MCF 10A (cell line): ENCODE results near the gene PORCN. TPM values are rescaled to one million over a fixed set of nuclear protein-coding genes. Genes with fewer than 3 reads are reported as not detected.
A peak's percentile ranks its signal among the peaks of the same experiment; 100 is the strongest.

ENCODE experiments used
- BruUV-seq: library from RNA; stranded (reverse); fragments of 400-500 nt; replicated peaks from 2 replicates; lab custom pipeline; 2021; lab: Mats Ljungman, UMichigan
- CTCF ChIA-PET: fragments of 300-600 bp; sonication (Branson Sonifier 250); formaldehyde crosslinking; extraction: SDS; loops from one replicate; lab custom pipeline; 2021; ENCODE audit warnings: antibody characterized with exemption, inconsistent platforms; lab: Yijun Ruan, JAX
- POLR2A ChIA-PET: fragments of 300-600, 350-650 bp; sonication (Branson Sonifier 250); formaldehyde crosslinking; extraction: SDS; loops from one replicate; lab custom pipeline; 2020; ENCODE audit warnings: antibody characterized with exemption, inconsistent platforms; lab: Yijun Ruan, JAX
- DNase-seq: peaks from one replicate; pipeline ENCODE4 v3.0.0-alpha.2; 2018; ENCODE audit not compliant: unreplicated experiment
- H3K27ac Mint-ChIP-seq: one replicate; pipeline ENCODE4 v1.8.0; 2022; ENCODE audit warnings: mild to moderate bottlenecking, low read depth, mixed read lengths; ENCODE audit not compliant: unreplicated experiment
- H3K27me3 Mint-ChIP-seq: one replicate; pipeline ENCODE4 v1.8.0; 2022; ENCODE audit warnings: mixed read lengths; ENCODE audit not compliant: insufficient read depth, unreplicated experiment
- H3K36me3 Mint-ChIP-seq: one replicate; pipeline ENCODE4 v1.8.0; 2022; ENCODE audit warnings: mild to moderate bottlenecking, moderate library complexity, mixed read lengths; ENCODE audit not compliant: insufficient read depth, unreplicated experiment
- H3K4me1 Mint-ChIP-seq: one replicate; pipeline ENCODE4 v1.8.0; 2022; ENCODE audit warnings: mixed read lengths; ENCODE audit not compliant: insufficient read depth, unreplicated experiment
- H3K4me3 Mint-ChIP-seq: one replicate; pipeline ENCODE4 v1.8.0; 2022; ENCODE audit warnings: mild to moderate bottlenecking, moderate library complexity, mixed read lengths; ENCODE audit not compliant: unreplicated experiment
- H3K9me3 Mint-ChIP-seq: one replicate; pipeline ENCODE4 v1.8.0; 2022; ENCODE audit warnings: mixed read lengths; ENCODE audit not compliant: unreplicated experiment
- intact Hi-C: fragments of 100-400 bp; cut with micrococcal nuclease; formaldehyde crosslinking; loops from 2 replicates; pipeline ENCODE4 v1.14.1; 2022
- total RNA-seq: library from RNA; stranded (reverse); gene quantifications from 2 replicates; pipeline ENCODE4 v1.2.3, GENCODE V29; 2022
- TF ChIP-seq, protein P1 (sequence below): fragments of 200-600 bp; IDR thresholded peaks from one replicate; pipeline ENCODE4 v1.8.0; 2022; ENCODE audit warnings: antibody characterized with exemption, mild to moderate bottlenecking; ENCODE audit not compliant: unreplicated experiment

Gene PORCN
- total RNA-seq, 1 experiment from 2014 or later, result 29.2 TPM

DNA sequence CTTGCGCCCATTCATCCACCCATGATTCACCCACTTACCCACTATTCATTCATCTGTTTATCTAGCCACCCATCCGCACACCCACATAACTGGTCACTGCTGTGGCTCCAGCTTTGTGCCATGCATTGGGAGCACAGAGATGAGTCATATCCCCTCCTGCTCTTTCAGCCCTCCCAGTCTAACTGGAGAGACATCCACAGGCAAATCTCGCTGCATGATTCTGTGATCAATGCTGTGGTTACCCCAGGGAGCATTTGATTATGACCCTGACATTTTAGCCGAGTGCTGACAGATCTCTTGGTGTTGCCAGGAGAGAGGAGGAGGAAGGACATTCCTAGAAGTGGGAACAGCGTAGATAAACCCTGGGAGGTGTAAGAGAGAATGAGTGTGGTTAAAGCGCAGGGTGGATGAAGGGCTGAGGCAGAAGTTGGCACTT is 10.4 kb upstream of the PORCN start:
- H3K4me3 Mint-ChIP-seq, result no peak overlapping the region
- CTCF ChIA-PET, result interaction anchor here (1.1 to 1.3 kb wide), 2 partner anchors 24 to 42 kb away, joined by 3 to 5 read pairs; no protein-coding TSS in a partner anchor
- TF ChIP-seq, protein P1, sequence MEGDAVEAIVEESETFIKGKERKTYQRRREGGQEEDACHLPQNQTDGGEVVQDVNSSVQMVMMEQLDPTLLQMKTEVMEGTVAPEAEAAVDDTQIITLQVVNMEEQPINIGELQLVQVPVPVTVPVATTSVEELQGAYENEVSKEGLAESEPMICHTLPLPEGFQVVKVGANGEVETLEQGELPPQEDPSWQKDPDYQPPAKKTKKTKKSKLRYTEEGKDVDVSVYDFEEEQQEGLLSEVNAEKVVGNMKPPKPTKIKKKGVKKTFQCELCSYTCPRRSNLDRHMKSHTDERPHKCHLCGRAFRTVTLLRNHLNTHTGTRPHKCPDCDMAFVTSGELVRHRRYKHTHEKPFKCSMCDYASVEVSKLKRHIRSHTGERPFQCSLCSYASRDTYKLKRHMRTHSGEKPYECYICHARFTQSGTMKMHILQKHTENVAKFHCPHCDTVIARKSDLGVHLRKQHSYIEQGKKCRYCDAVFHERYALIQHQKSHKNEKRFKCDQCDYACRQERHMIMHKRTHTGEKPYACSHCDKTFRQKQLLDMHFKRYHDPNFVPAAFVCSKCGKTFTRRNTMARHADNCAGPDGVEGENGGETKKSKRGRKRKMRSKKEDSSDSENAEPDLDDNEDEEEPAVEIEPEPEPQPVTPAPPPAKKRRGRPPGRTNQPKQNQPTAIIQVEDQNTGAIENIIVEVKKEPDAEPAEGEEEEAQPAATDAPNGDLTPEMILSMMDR, result no peak
- no TSS peak for BruUV-seq
- POLR2A ChIA-PET, result interaction anchor here (1.1 kb wide), 1 partner anchor 41 kb away, joined by 3 read pairs; the partner anchor contains the start of gene TBC1D25
- peak; percentile 59 for DNase-seq
- H3K27me3 Mint-ChIP-seq, result no peaks in the 10 kb centered on the region
- H3K4me1 Mint-ChIP-seq, result peaks cover 7% of the 10 kb centered on the region
- H3K9me3 Mint-ChIP-seq, result no peaks in the 10 kb centered on the region
- H3K27ac Mint-ChIP-seq, result peak overlapping the region; percentile 29
- no peaks in the 10 kb centered on the region for H3K36me3 Mint-ChIP-seq
- intact Hi-C loops, result no loop called here

DNA sequence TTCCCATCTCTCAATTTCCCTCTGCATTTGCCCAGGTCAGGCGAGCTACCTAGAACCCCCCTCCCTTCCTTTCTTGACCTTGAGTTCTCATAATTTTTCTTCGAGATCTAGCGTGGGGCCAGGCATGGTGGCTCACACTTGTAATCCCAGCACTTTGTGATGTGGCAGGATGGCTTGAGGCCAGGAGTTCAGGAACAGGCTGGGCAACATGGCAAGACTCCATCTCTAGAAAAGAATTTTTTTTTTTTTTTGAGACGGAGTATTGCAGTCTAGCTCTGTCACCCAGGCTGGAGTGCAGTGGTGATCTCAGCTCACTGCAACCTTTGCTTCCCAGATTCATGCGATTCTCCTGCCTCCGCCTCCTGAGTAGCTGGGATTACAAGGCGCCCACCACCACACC is 4.5 kb upstream of the PORCN start:
- no TSS peak for BruUV-seq
- H3K9me3 Mint-ChIP-seq, result no peaks in the 10 kb centered on the region
- TF ChIP-seq, protein P1, result no peak
- no peak for DNase-seq
- no peak overlapping the region for H3K4me3 Mint-ChIP-seq
- H3K36me3 Mint-ChIP-seq, result no peaks in the 10 kb centered on the region
- no peaks in the 10 kb centered on the region for H3K27me3 Mint-ChIP-seq
- no peaks in the 10 kb centered on the region for H3K4me1 Mint-ChIP-seq
- ChIA-PET POLR2A (interaction anchor here (0.6 to 2.9 kb wide), 3 partner anchors 9 to 689 kb away, joined by 3 to 8 read pairs (median 5); no protein-coding TSS in a partner anchor), CTCF (interaction anchor here (0.6 to 1.0 kb wide), 2 partner anchors 30 to 31 kb away, joined by 3 read pairs; no protein-coding TSS in a partner anchor)
- intact Hi-C loops, result no loop called here
- H3K27ac Mint-ChIP-seq, result no peak overlapping the region

DNA sequence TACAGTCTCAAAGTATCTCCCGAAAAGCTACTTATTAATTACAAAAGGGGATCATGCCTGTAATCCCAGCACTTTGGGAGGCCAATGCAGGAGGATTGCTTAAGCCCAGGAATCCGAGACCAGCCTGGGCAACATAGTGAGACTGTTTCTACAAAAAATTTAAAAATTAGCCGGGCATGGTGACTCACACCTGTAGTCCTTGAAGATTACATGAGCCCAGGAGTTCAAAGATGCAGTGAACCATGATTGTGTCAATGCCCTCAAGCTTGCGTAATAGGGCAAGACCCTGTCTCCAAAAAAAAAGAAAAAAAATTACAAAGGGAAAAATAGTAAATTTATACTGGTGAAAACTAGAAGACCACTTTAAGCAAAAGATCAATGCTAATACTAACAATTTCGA is 3.3 kb upstream of the PORCN start:
- H3K36me3 Mint-ChIP-seq, result no peaks in the 10 kb centered on the region
- no peak overlapping the region for H3K27ac Mint-ChIP-seq
- BruUV-seq, result no TSS peak
- H3K4me3 Mint-ChIP-seq, result no peak overlapping the region
- ChIA-PET CTCF (interaction anchor here (0.5 to 1.2 kb wide), 2 partner anchors 9 to 864 kb away, joined by 3 read pairs; no protein-coding TSS in a partner anchor), POLR2A (interaction anchor here (1.2 to 2.9 kb wide), 2 partner anchors 15 to 19 kb away, joined by 4 to 8 read pairs; no protein-coding TSS in a partner anchor)
- H3K4me1 Mint-ChIP-seq, result no peaks in the 10 kb centered on the region
- intact Hi-C loops, result no loop called here
- H3K27me3 Mint-ChIP-seq, result no peaks in the 10 kb centered on the region
- DNase-seq, result no peak
- TF ChIP-seq, protein P1, result no peak
- no peaks in the 10 kb centered on the region for H3K9me3 Mint-ChIP-seq

DNA sequence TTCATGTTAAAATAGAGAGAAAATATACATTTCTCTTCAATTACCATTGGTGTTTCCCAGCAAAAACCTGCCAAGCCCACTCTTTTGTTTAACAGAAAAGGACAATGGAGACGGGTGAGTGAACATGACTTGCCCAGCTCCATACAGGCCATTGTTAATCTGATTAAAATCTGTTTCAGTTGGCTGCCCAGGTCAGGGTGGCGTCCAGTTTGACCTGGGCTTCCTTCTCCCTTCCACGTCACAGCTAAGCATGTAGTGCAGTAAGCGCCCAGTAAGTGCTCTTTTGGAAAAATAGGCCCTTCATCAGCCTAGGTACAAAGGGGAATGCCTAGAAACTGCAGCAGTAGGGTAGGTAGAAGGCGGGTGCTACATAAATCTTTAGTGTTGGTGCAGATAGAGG is 1.5 kb upstream of the PORCN start:
- CTCF ChIA-PET, result interaction anchor here (1.2 to 1.8 kb wide), 2 partner anchors 13 to 33 kb away, joined by 3 to 5 read pairs; no protein-coding TSS in a partner anchor
- H3K27ac Mint-ChIP-seq, result no peak overlapping the region
- BruUV-seq, result no TSS peak

More for the DNA sequence above, 1.5 kb upstream of the PORCN start:
- intact Hi-C loops, result no loop called here
- no peaks in the 10 kb centered on the region for H3K36me3 Mint-ChIP-seq
- no peak for DNase-seq
- TF ChIP-seq, protein P1, result no peak
- no peaks in the 10 kb centered on the region for H3K9me3 Mint-ChIP-seq
- peak overlapping the region; percentile 24 for H3K4me3 Mint-ChIP-seq
- H3K27me3 Mint-ChIP-seq, result no peaks in the 10 kb centered on the region
- POLR2A ChIA-PET, result interaction anchor here (1.4 kb wide), 1 partner anchor 424 kb away, joined by 5 read pairs; no protein-coding TSS in a partner anchor
- peaks cover 5% of the 10 kb centered on the region for H3K4me1 Mint-ChIP-seq
